ENCODE results near the gene THBS4. TPM values are rescaled to one million over a fixed set of nuclear protein-coding genes. Genes with fewer than 3 reads are reported as not detected.

The THBS4 gene
- total and polyA plus RNA-seq, 10 of the 15 experiments (the other 5 are each of a cell fraction or from before 2014, with no cell fraction given), result 0.31 to 1.7 (median 0.75) TPM

GRCh38 chr5:80125962-80126480, 90.9 kb downstream of the THBS4 start (continued):
- TF ChIP-seq CUX1 (IDR thresholded peaks at IDR 0.05; ENCODE audit: insufficient replicate concordance, low read depth, low read length) (peak; percentile 92), POLR2A (IDR thresholded peaks at IDR 0.05; ENCODE audit: low read depth, low read length) (no peak), MLLT1 (IDR thresholded peaks at IDR 0.05) (peak; percentile 92), SREBF2 (IDR thresholded peaks at IDR 0.05; ENCODE audit: low read length) (no peak), LARP7 (IDR thresholded peaks at IDR 0.05) (no peak), PAX8 (IDR thresholded peaks at IDR 0.05) (no peak; the same call in 1 of the 2 replicates), BMI1 (IDR thresholded peaks at IDR 0.05; ENCODE audit: borderline replicate concordance) (peak; percentile 96), HDGF (IDR thresholded peaks at IDR 0.05) (no peak), SKIL (IDR thresholded peaks at IDR 0.05; ENCODE audit: low read depth, poor library complexity, severe bottlenecking) (peak; percentile 92), RELB (IDR thresholded peaks at IDR 0.05; ENCODE audit: low read depth) (peak; percentile 97), ZNF384 (IDR thresholded peaks at IDR 0.05; ENCODE audit: borderline replicate concordance, low read depth, low read length) (no peak), ASH2L (IDR thresholded peaks at IDR 0.05; ENCODE audit: borderline replicate concordance, low read depth) (no peak), RFX5 (IDR thresholded peaks at IDR 0.05; ENCODE audit: low read depth, low read length) (no peak), MEF2B (IDR thresholded peaks at IDR 0.05; ENCODE audit: partially characterized antibody, poor library complexity, severe bottlenecking) (peak; percentile 82), CHD4 (IDR thresholded peaks at IDR 0.05) (no peak), RCOR1 (conservative IDR thresholded peaks at IDR 0.05; ENCODE audit: low read depth, low read length) (peak; percentile 89; the same call in 1 of the 2 replicates), BACH1 (IDR thresholded peaks at IDR 0.05; ENCODE audit: borderline replicate concordance) (peak; percentile 96; the same call in 1 of the 2 replicates), USF1 (IDR thresholded peaks at IDR 0.05; ENCODE audit: borderline replicate concordance, extremely low read length, insufficient read depth, low read depth, low read length) (no peak), ZBED1 (IDR thresholded peaks at IDR 0.05; ENCODE audit: borderline replicate concordance) (peak; percentile 75; the same call in 1 of the 2 replicates), CREB1 (IDR thresholded peaks at IDR 0.05; ENCODE audit: low read depth) (peak; percentile 48; the same call in 1 of the 2 replicates)

All from GM12878 (cell line).